ENCODE results near the gene PMM1.

Gene PMM1

DNA sequence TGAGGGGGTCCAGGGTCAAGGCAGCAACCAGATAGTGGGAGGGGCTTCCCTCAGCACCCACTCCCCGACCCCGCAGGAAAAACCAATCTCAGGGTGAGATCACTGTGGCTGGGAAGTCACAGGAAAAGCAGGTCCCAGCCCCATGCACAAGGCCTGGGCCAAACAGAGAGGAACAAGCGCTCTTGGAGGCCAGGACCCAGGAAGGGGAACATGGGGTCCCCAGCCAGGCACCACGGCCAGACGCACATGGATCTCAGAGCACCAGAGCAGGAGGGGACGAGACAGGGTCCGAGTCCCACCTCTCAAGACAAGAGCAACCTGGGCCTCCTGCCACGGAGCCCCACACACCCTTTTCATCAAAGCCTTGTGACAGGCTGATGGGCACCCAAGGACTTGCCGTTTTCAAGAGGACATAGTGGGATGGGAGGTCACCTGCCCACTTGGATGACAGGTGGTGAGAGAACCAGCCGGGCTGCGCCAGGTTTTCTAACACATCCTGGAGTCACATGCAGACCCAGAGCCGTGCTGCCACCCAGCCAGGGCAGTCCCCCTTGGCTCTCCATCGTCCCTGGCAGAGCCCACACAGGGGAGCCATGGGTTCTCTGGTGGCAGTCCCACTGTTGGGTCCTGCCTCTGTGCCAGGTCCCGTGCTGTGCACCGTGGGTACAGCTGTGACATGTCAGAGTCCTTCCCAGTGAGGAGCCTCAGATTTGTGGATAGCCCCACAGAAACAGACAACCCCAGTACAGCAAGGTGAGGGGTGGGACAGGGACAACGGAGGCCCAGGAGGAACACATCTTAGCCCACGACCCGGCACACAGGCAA lies 58.5 kb downstream of the PMM1 start:
- no peaks in the 10 kb centered on the region for H3K27me3 Mint-ChIP-seq
- peaks cover 12 to 28% of the 10 kb centered on the region in 2 donors for H3K4me1 Mint-ChIP-seq
- H3K36me3 Mint-ChIP-seq = peaks cover 39 to 67% of the 10 kb centered on the region in 2 donors
- DNase-seq (no peak), ATAC-seq (replicated peaks) (no peak)
- no peaks in the 10 kb centered on the region for H3K9me3 Mint-ChIP-seq
- peak overlapping the region; percentile 81 for H3K27ac Mint-ChIP-seq
- H3K4me3 Mint-ChIP-seq = peak overlapping the region in 1 of 2 donors; percentile 48

DNA sequence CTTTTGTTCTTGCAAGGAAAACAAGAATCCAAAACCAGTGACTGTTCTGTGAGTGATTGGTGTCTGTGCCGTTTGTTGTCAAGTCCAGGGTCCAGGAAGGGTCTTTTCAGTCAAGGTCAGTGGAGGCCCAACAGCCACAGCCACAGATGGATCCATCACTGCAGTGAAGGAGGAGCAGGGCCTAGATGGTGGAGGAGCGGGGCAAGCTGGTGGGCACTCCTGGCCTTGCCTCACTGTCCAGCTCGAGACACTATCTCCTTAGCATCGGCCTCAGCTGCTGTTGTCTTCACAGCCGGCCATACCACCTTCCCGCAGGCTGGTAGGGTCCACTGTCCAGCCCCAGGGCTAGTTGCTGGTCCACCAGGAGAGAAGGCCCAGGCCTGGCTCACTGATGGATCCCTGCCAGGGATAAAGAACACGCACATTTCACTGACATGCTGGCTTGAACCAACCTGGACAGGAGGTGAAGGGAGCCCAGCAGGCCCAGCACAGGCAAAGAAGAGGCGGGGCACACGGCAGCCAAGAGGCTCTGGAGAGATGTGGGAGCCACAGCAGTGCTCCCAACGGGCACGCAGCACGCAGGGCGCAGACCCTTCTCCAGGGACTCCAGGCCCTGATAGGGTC lies 60.6 kb downstream of the PMM1 start:
- ATAC-seq (replicated peaks) (no peak), DNase-seq (no peak)
- Mint-ChIP-seq H3K4me1 (peaks cover 24 to 39% of the 10 kb centered on the region in 2 donors), H3K27me3 (no peaks in the 10 kb centered on the region), H3K4me3 (no peak overlapping the region), H3K9me3 (no peaks in the 10 kb centered on the region), H3K36me3 (peaks cover 39 to 69% of the 10 kb centered on the region in 2 donors), H3K27ac (peak overlapping the region; percentile 85)

DNA sequence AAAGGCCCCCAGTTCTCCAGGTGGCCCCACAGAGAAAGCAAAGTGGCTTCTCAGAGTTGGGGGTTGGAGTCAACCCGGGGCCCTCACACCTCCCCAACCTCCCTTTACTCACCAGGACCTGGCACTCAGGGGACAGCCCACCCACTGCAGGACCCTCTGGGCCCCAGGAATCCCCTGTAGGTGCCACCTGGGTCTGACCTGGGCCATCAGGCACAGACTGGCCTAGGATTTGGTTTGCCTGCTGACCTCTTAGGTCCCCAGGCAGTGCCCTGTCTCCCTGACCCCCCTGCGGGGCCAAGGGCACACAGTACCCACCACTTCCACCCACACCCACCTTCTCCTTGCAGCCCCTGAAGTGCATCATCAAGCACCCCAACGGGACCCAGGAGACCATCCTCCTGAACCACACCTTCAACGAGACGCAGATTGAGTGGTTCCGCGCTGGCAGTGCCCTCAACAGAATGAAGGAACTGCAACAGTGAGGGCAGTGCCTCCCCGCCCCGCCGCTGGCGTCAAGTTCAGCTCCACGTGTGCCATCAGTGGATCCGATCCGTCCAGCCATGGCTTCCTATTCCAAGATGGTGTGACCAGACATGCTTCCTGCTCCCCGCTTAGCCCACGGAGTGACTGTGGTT lies 61.4 kb downstream of the PMM1 start:
- no peaks in the 10 kb centered on the region for H3K9me3 Mint-ChIP-seq
- DNase-seq (no peak), ATAC-seq (replicated peaks) (no peak)
- no peak overlapping the region for H3K4me3 Mint-ChIP-seq
- peak overlapping the region; percentile 85 for H3K27ac Mint-ChIP-seq
- H3K27me3 Mint-ChIP-seq = no peaks in the 10 kb centered on the region
- peaks cover 26 to 41% of the 10 kb centered on the region in 2 donors for H3K4me1 Mint-ChIP-seq
- peaks cover 39 to 69% of the 10 kb centered on the region in 2 donors for H3K36me3 Mint-ChIP-seq

Data from stimulated activated naive B cell treated with anti-CD40 and anti-IgM and Interleukin-4, amounts not matched to agents 10 μg/mL and 1 μg/mL and 100 μg/mL, for 72 hours (primary cell).